Measurements from ENCODE around the gene HEATR5A.
"Not testable (repeated sequence)": the region's sequence is repeated elsewhere in the genome, so short reads cannot be mapped to it uniquely, and the experiment has no call there.

DNA sequence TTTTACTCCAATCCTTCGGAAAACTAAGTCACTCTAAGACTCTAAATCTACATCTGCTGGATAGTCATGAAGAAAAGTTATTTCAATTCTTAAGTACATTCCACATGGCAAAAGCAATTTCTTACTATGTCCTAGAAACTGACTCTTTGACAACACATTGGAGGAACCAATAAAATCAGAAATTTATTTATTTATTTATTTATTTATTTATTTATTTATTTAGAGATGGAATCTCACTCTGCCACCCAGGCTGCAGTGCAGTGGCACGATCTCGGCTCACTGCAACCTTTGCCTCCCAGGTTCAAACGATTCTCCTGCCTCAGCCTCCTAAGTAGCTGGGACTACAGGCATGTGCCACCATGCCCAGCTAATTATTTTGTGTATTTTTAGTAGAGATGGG, 58.6 kb downstream of the HEATR5A start:
- not testable (repeated sequence) for TF ChIP-seq EZH2 (IDR thresholded peaks at IDR 0.05; ENCODE audit: borderline replicate concordance, insufficient read depth, low read depth, low read length, poor library complexity, severe bottlenecking)
- TF ChIP-seq, protein P1, sequence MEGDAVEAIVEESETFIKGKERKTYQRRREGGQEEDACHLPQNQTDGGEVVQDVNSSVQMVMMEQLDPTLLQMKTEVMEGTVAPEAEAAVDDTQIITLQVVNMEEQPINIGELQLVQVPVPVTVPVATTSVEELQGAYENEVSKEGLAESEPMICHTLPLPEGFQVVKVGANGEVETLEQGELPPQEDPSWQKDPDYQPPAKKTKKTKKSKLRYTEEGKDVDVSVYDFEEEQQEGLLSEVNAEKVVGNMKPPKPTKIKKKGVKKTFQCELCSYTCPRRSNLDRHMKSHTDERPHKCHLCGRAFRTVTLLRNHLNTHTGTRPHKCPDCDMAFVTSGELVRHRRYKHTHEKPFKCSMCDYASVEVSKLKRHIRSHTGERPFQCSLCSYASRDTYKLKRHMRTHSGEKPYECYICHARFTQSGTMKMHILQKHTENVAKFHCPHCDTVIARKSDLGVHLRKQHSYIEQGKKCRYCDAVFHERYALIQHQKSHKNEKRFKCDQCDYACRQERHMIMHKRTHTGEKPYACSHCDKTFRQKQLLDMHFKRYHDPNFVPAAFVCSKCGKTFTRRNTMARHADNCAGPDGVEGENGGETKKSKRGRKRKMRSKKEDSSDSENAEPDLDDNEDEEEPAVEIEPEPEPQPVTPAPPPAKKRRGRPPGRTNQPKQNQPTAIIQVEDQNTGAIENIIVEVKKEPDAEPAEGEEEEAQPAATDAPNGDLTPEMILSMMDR (IDR thresholded peaks at IDR 0.05), result not testable (repeated sequence)
